Mesendoderm (in vitro differentiated cells): ENCODE measurements around the gene ARHGAP10.

Experiments
- DNase-seq: peaks from one replicate; pipeline ENCODE4 v3.0.0; 2013
- H2AK5ac ChIP-seq: 2 replicates; pipeline ENCODE4 v1.6.1; 2013; ENCODE audit warnings: low read length, inconsistent platforms
- H2BK120ac ChIP-seq: 2 replicates; pipeline ENCODE4 v1.6.1; 2013; ENCODE audit warnings: low read depth, mild to moderate bottlenecking, low read length, moderate library complexity, mixed read lengths
- H2BK15ac ChIP-seq: replicated peaks from 2 replicates; pipeline ENCODE4 v1.6.1; 2013; ENCODE audit warnings: low read depth, mild to moderate bottlenecking, moderate library complexity
- H2BK5ac ChIP-seq: 2 replicates; pipeline ENCODE4 v1.6.1; 2013; ENCODE audit warnings: low read length, inconsistent platforms
- H3K18ac ChIP-seq: 2 replicates; pipeline ENCODE4 v1.6.1; 2013; ENCODE audit warnings: mild to moderate bottlenecking, low read length, mixed read lengths
- H3K23ac ChIP-seq: one replicate; pipeline ENCODE4 v1.6.1; 2013; ENCODE audit warnings: low read length
- H3K27ac ChIP-seq: 2 replicates; pipeline ENCODE4 v1.5.1; 2013; ENCODE audit warnings: low read depth, mild to moderate bottlenecking, inconsistent platforms, low read length, moderate library complexity
- H3K27me3 ChIP-seq: 2 replicates; pipeline ENCODE4 v1.6.1; 2013; ENCODE audit warnings: low read length, control low read depth, mild to moderate bottlenecking, inconsistent platforms; ENCODE audit not compliant: insufficient read depth, poor library complexity
- H3K36me3 ChIP-seq: 2 replicates; pipeline ENCODE4 v1.6.1; 2013; ENCODE audit warnings: low read length, inconsistent platforms; ENCODE audit not compliant: control insufficient read depth, insufficient read depth
- H3K4ac ChIP-seq: one replicate; pipeline ENCODE4 v1.6.1; 2013; ENCODE audit warnings: low read depth, mild to moderate bottlenecking, low read length, moderate library complexity
- H3K4me1 ChIP-seq: 2 replicates; pipeline ENCODE4 v1.6.1; 2013; ENCODE audit warnings: low read depth, low read length, inconsistent platforms; ENCODE audit not compliant: control insufficient read depth
- H3K4me2 ChIP-seq: 2 replicates; pipeline ENCODE4 v1.6.1; 2013; ENCODE audit warnings: low read length
- H3K4me3 ChIP-seq: 2 replicates; pipeline ENCODE4 v1.5.1; 2013; ENCODE audit warnings: mild to moderate bottlenecking, low read length
- H3K56ac ChIP-seq: one replicate; pipeline ENCODE4 v1.6.1; 2013; ENCODE audit warnings: low read length
- H3K79me1 ChIP-seq: 2 replicates; pipeline ENCODE4 v1.6.1; 2013; ENCODE audit warnings: low read length, inconsistent platforms
- H3K79me2 ChIP-seq: 2 replicates; pipeline ENCODE4 v1.6.1; 2013; ENCODE audit warnings: mild to moderate bottlenecking, low read length; ENCODE audit not compliant: control insufficient read depth, insufficient read depth
- H3K9ac ChIP-seq: 2 replicates; pipeline ENCODE4 v1.6.1; 2013; ENCODE audit warnings: low read length, inconsistent platforms
- H4K5ac ChIP-seq: one replicate; pipeline ENCODE4 v1.6.1; 2013; ENCODE audit warnings: low read length
- H4K8ac ChIP-seq: one replicate; pipeline ENCODE4 v1.6.1; 2013; ENCODE audit warnings: low read depth, mild to moderate bottlenecking, control low read depth, low read length, moderate library complexity
- WGBS: extraction: QIAGEN DNeasy Blood & Tissue Kit; methylation state at CpG from one replicate; pipeline ENCODE4 v1.1.7; 2013; ENCODE audit warnings: low lambda C conversion rate, missing lambda C conversion rate; ENCODE audit not compliant: insufficient coverage; ENCODE audit errors: extremely low coverage; 5-methylcytosine and 5-hydroxymethylcytosine counted together

The ARHGAP10 gene

DNA sequence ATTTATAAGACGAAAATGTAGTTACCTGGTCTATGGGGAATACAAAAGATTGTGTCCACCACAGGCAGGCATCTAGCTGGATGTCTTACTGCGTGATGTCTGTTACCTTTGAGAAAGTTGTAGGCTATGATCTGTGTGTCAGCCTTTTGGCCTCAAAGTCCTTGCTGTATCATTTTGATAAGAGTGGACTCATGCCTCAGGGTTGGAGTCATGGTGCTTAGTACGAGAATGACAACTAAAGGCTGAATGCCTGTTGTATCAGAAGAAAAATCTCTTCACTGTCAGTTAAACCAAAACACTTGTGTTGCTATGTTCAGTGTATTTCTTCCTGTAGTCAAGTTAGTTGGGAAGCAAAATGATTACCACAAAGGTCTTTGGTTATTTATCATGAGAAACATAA, 226.2 kb downstream of the ARHGAP10 start:
- Histone ChIP-seq H3K79me1 (no peaks in the 10 kb centered on the region), H2AK5ac (no peak overlapping the region), H3K18ac (no peak overlapping the region), H3K27me3 (no peaks in the 10 kb centered on the region), H3K4me3 (no peak overlapping the region), H3K56ac (no peak overlapping the region), H4K5ac (no peak overlapping the region), H2BK5ac (no peak overlapping the region), H3K4me1 (peaks cover 5% of the 10 kb centered on the region), H3K4me2 (no peak overlapping the region), H3K27ac (no peak overlapping the region), H3K79me2 (no peaks in the 10 kb centered on the region), H3K9ac (no peak overlapping the region), H3K23ac (no peak overlapping the region), H3K4ac (no peak overlapping the region), H2BK15ac (no peak overlapping the region), H4K8ac (no peak overlapping the region), H3K36me3 (no peaks in the 10 kb centered on the region), H2BK120ac (no peak overlapping the region)
- DNase-seq = no peak
- WGBS = no CpG with 5 or more reads among the region's 3 CpGs

DNA sequence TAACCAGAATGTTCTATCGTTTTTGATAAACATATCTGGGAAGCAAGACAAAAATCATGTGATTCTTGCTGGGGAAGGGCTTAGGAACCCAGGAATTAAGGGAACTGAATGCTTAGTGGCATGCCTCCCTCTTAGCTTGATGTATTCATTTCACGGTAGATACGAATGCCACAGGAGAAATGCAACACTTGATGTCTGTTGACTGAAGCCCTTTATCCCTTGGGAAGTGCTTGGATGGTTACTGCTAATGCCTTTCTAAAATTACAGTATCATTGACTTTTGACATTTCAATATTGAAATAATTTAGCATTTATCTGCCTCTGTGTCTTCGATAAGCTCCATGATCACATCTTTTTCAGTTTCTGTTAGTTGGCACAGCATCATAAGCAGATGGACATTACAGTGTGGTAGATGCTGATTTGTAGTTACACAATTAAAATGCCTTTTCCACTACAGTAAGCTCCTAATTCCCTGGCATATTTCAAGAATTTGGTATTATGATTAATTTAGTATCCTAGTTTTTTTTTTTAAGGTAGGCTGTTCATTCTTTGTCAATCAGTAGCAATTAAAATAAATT, 226.7 kb downstream of the ARHGAP10 start:
- Histone ChIP-seq H3K4ac (no peak overlapping the region), H3K9ac (no peak overlapping the region), H3K4me3 (no peak overlapping the region), H3K18ac (no peak overlapping the region), H2AK5ac (no peak overlapping the region), H3K79me2 (no peaks in the 10 kb centered on the region), H3K56ac (no peak overlapping the region), H3K79me1 (no peaks in the 10 kb centered on the region), H4K8ac (no peak overlapping the region), H3K27ac (no peak overlapping the region), H3K4me2 (no peak overlapping the region), H3K23ac (no peak overlapping the region), H2BK15ac (no peak overlapping the region), H3K4me1 (peaks cover 5% of the 10 kb centered on the region), H2BK5ac (no peak overlapping the region), H4K5ac (no peak overlapping the region), H2BK120ac (no peak overlapping the region), H3K36me3 (no peaks in the 10 kb centered on the region), H3K27me3 (no peaks in the 10 kb centered on the region)
- no peak for DNase-seq
- no CpG with 5 or more reads among the region's 4 CpGs for WGBS

DNA sequence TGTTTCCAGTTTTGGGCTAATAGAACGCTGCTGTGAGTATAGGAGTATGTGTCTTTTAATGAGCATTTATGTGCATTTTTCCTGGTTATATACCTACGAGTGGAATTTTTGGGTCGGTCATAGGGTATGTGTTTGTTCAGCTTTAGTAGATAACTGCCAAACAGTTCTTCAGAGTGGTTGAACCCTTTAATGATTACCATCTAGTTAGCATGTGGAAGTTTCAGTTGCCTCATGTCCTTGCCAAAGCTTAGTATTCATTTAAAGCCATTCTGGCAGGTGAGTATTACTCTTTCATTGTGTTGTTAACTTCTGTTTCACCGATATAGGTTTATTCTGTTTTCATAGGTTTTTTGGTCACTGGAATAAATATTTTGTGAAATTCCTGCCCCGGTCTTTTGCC, 229.1 kb downstream of the ARHGAP10 start:
- H3K18ac ChIP-seq = no peak overlapping the region
- no peak overlapping the region for H4K5ac ChIP-seq
- no peaks in the 10 kb centered on the region for H3K79me1 ChIP-seq
- H3K4me3 ChIP-seq = no peak overlapping the region
- H3K79me2 ChIP-seq = no peaks in the 10 kb centered on the region
- H3K9ac ChIP-seq = no peak overlapping the region
- no peak overlapping the region for H2BK120ac ChIP-seq
- H4K8ac ChIP-seq = no peak overlapping the region
- no peak for DNase-seq
- no peak overlapping the region for H3K23ac ChIP-seq
- peaks cover 5% of the 10 kb centered on the region for H3K4me1 ChIP-seq
- no CpG with 5 or more reads among the region's 5 CpGs for WGBS
- H3K27me3 ChIP-seq = no peaks in the 10 kb centered on the region
- H2BK15ac ChIP-seq = no peak overlapping the region
- no peak overlapping the region for H3K4me2 ChIP-seq
- no peak overlapping the region for H3K27ac ChIP-seq
- no peaks in the 10 kb centered on the region for H3K36me3 ChIP-seq
- no peak overlapping the region for H2AK5ac ChIP-seq
- no peak overlapping the region for H3K4ac ChIP-seq
- H3K56ac ChIP-seq = no peak overlapping the region
- H2BK5ac ChIP-seq = no peak overlapping the region

- Histone ChIP-seq H3K9ac (no peak overlapping the region), H2BK5ac (no peak overlapping the region), H3K23ac (peak overlapping the region; percentile 51), H2BK15ac (no peak overlapping the region), H3K27me3 (no peaks in the 10 kb centered on the region), H3K79me2 (no peaks in the 10 kb centered on the region), H3K56ac (no peak overlapping the region), H2AK5ac (no peak overlapping the region), H3K18ac (no peak overlapping the region), H3K4me3 (no peak overlapping the region), H3K36me3 (no peaks in the 10 kb centered on the region), H3K4ac (no peak overlapping the region), H4K5ac (no peak overlapping the region), H4K8ac (no peak overlapping the region), H3K4me2 (no peak overlapping the region), H3K27ac (no peak overlapping the region), H3K79me1 (no peaks in the 10 kb centered on the region), H2BK120ac (no peak overlapping the region), H3K4me1 (peaks cover 2% of the 10 kb centered on the region)
- no CpG with 5 or more reads among the region's 10 CpGs for WGBS
- no peak for DNase-seq
Observed at GRCh38 chr4:147963839-147964238, 232.0 kb downstream of the ARHGAP10 start.

GRCh38 chr4:147964266-147964880, 232.5 kb downstream of the ARHGAP10 start:
- no peak overlapping the region for H2AK5ac ChIP-seq
- no peak overlapping the region for H2BK120ac ChIP-seq
- H3K9ac ChIP-seq = no peak overlapping the region
- no peak overlapping the region for H3K4ac ChIP-seq
- no peaks in the 10 kb centered on the region for H3K36me3 ChIP-seq
- no peak overlapping the region for H3K56ac ChIP-seq
- no peak overlapping the region for H3K18ac ChIP-seq
- H3K4me2 ChIP-seq = no peak overlapping the region
- H3K4me1 ChIP-seq = peaks cover 2% of the 10 kb centered on the region
- H3K27ac ChIP-seq = no peak overlapping the region
- no peak overlapping the region for H4K8ac ChIP-seq
- H3K79me2 ChIP-seq = no peaks in the 10 kb centered on the region
- H3K23ac ChIP-seq = peak overlapping the region; percentile 51
- H2BK15ac ChIP-seq = no peak overlapping the region
- WGBS = no CpG with 5 or more reads among the region's 14 CpGs
- no peak for DNase-seq
- H2BK5ac ChIP-seq = no peak overlapping the region
- no peaks in the 10 kb centered on the region for H3K27me3 ChIP-seq
- H3K79me1 ChIP-seq = no peaks in the 10 kb centered on the region
- H4K5ac ChIP-seq = no peak overlapping the region
- no peak overlapping the region for H3K4me3 ChIP-seq

GRCh38 chr4:147965056-147965455, 233.2 kb downstream of the ARHGAP10 start:
- Histone ChIP-seq H2BK5ac (no peak overlapping the region), H3K79me2 (no peaks in the 10 kb centered on the region), H3K9ac (no peak overlapping the region), H2AK5ac (no peak overlapping the region), H3K4ac (no peak overlapping the region), H3K23ac (no peak overlapping the region), H2BK15ac (no peak overlapping the region), H2BK120ac (no peak overlapping the region), H3K56ac (no peak overlapping the region), H3K4me1 (peaks cover 7% of the 10 kb centered on the region), H4K8ac (no peak overlapping the region), H3K27me3 (no peaks in the 10 kb centered on the region), H3K27ac (no peak overlapping the region), H3K18ac (no peak overlapping the region), H3K79me1 (no peaks in the 10 kb centered on the region), H4K5ac (no peak overlapping the region), H3K4me3 (no peak overlapping the region), H3K4me2 (no peak overlapping the region), H3K36me3 (no peaks in the 10 kb centered on the region)
- DNase-seq = no peak
- no CpG with 5 or more reads among the region's 3 CpGs for WGBS
